Endothelial cell of umbilical vein (primary cell): ENCODE measurements around the gene LGMN. TPM values are rescaled to one million over a fixed set of nuclear protein-coding genes. Genes with fewer than 3 reads are reported as not detected.

ENCODE experiments used
- BruUV-seq: library from RNA; stranded (reverse); fragments of 400-500 nt; replicated peaks from 2 replicates; lab custom pipeline; 2021; lab: Mats Ljungman, UMichigan
- CTCF ChIA-PET: fragments of 300-600, 350-600 bp; sonication (Branson Sonifier 250); formaldehyde crosslinking; loops from one replicate; lab custom pipeline; 2021; ENCODE audit warnings: antibody characterized with exemption, inconsistent platforms; lab: Charles Lee
- POLR2A ChIA-PET: fragments of 300-600, 350-600 bp; sonication (Branson Sonifier 250); formaldehyde crosslinking; loops from one replicate; lab custom pipeline; 2021; ENCODE audit warnings: antibody characterized with exemption, inconsistent platforms; lab: Charles Lee
- DNase-seq: peaks from one replicate; pipeline ENCODE4 v3.0.0-alpha.2; 2011; ENCODE audit warnings: low read depth, low spot score
- FAIRE-seq: peaks from 2 replicates; lab custom pipeline; 2011; peaks lifted over from hg19 to GRCh38; lab: Jason Lieb, UNC
- H2AFZ ChIP-seq: 2 replicates; pipeline ENCODE4 v1.6.0; 2012; ENCODE audit warnings: low read depth, low read length, control low read depth, inconsistent platforms
- H3K27ac ChIP-seq: 2 replicates; pipeline ENCODE4 v1.5.1; 2011; ENCODE audit warnings: low read depth, mild to moderate bottlenecking, control low read depth, low read length, moderate library complexity; ENCODE audit not compliant: insufficient read depth
- H3K27me3 ChIP-seq, 2 experiments: 2 replicates each; pipeline versions ENCODE4 v1.6.0 to v1.6.1; 2011; ENCODE audit warnings: low read length in 2 of 2, mixed read lengths in 1 of 2; ENCODE audit not compliant: control insufficient read depth in 2 of 2, insufficient read depth in 2 of 2
- H3K36me3 ChIP-seq, 2 experiments: 2 replicates in 1 of 2; 3 replicates in 1 of 2; pipeline ENCODE4 v1.5.1; 2011; ENCODE audit warnings: low read length in 2 of 2, mild to moderate bottlenecking in 1 of 2, moderate library complexity in 1 of 2; ENCODE audit not compliant: control insufficient read depth in 2 of 2, insufficient read depth in 2 of 2; ENCODE audit errors: extremely low read depth in 1 of 2
- H3K4me1 ChIP-seq: 3 replicates; pipeline ENCODE4 v1.5.1; 2011; ENCODE audit warnings: mild to moderate bottlenecking, low read length; ENCODE audit not compliant: control insufficient read depth, insufficient read depth; ENCODE audit errors: extremely low read depth
- H3K4me2 ChIP-seq: 2 replicates; pipeline ENCODE4 v1.6.1; 2011; ENCODE audit warnings: low read length, control low read depth, mixed read lengths; ENCODE audit not compliant: insufficient read depth
- H3K4me3 ChIP-seq, 3 experiments: fragments of 200-600 bp in 1 of 3; sonication (generic), shearing (Covaris generic) in 1 of 3; replicated peaks in 1 of 3; 2 replicates each; pipeline ENCODE4 v1.5.1; 2011 to 2016; ENCODE audit warnings: control low read depth in 3 of 3, low read length in 3 of 3, mild to moderate bottlenecking in 2 of 3, inconsistent platforms in 1 of 3, low read depth in 1 of 3, moderate library complexity in 1 of 3; ENCODE audit not compliant: insufficient read depth in 1 of 3
- H3K79me2 ChIP-seq: 2 replicates; pipeline ENCODE4 v1.6.0; 2012; ENCODE audit warnings: low read length, inconsistent platforms; ENCODE audit not compliant: control insufficient read depth, insufficient read depth
- H3K9ac ChIP-seq: replicated peaks from 2 replicates; pipeline ENCODE3; 2011; ENCODE audit warnings: low read length, control low read depth; ENCODE audit not compliant: insufficient read depth; ENCODE audit errors: extremely low read depth
- H3K9me1 ChIP-seq: replicated peaks from 3 replicates; pipeline ENCODE4 v1.6.0; 2011; ENCODE audit warnings: mild to moderate bottlenecking, low read length; ENCODE audit not compliant: control insufficient read depth, insufficient read depth; ENCODE audit errors: extremely low read depth
- H3K9me3 ChIP-seq: replicated peaks from 2 replicates; pipeline ENCODE4 v1.5.1; 2012; ENCODE audit warnings: low read length, inconsistent platforms; ENCODE audit not compliant: control insufficient read depth, insufficient read depth
- H4K20me1 ChIP-seq: replicated peaks from 2 replicates; pipeline ENCODE3; 2011; ENCODE audit warnings: mild to moderate bottlenecking, low read length; ENCODE audit not compliant: control insufficient read depth, insufficient read depth; ENCODE audit errors: extremely low read depth
- CTCF ChIP-seq, 2 donors: IDR thresholded peaks; 1 replicate in 1 of 2; 2 replicates in 1 of 2; pipeline ENCODE4 v1.5.1; 2011; ENCODE audit warnings: low read length in 2 of 2, mild to moderate bottlenecking in 2 of 2, moderate library complexity in 2 of 2, control low read depth in 1 of 2, inconsistent platforms in 1 of 2, low read depth in 1 of 2; ENCODE audit not compliant: insufficient read depth in 1 of 2; ENCODE audit errors: extremely low read depth in 1 of 2
- EZH2 ChIP-seq: IDR thresholded peaks from 2 replicates; pipeline ENCODE4 v1.6.1; 2012; ENCODE audit warnings: borderline replicate concordance, low read depth, mild to moderate bottlenecking, moderate library complexity, low read length, inconsistent platforms; ENCODE audit not compliant: severe bottlenecking
- FOS ChIP-seq: IDR thresholded peaks from 2 replicates; pipeline ENCODE4 v1.6.1; 2011; ENCODE audit warnings: mild to moderate bottlenecking, low read length, moderate library complexity, borderline replicate concordance; ENCODE audit not compliant: insufficient read depth
- GATA2 ChIP-seq: IDR thresholded peaks from 2 replicates; pipeline ENCODE4 v1.7.0; 2011; ENCODE audit warnings: low read depth, mild to moderate bottlenecking, moderate library complexity, mixed read lengths, low read length; ENCODE audit not compliant: insufficient read length, insufficient read depth
- JUN ChIP-seq: IDR thresholded peaks from 2 replicates; pipeline ENCODE4 v1.6.1; 2011; ENCODE audit warnings: borderline replicate concordance, low read depth; ENCODE audit not compliant: insufficient read length, insufficient read depth
- MAX ChIP-seq: IDR thresholded peaks from 2 replicates; pipeline ENCODE4 v1.6.1; 2011; ENCODE audit not compliant: insufficient read depth, insufficient read length
- MYC ChIP-seq: IDR thresholded peaks from one replicate; pipeline ENCODE4 v1.6.1; 2011; ENCODE audit warnings: mild to moderate bottlenecking, low read depth, low read length
- POLR2A ChIP-seq: IDR thresholded peaks from 2 replicates; pipeline ENCODE4 v1.6.1; 2012; ENCODE audit warnings: low read depth, mild to moderate bottlenecking, control low read depth, low read length
- POLR2AphosphoS5 ChIP-seq: IDR thresholded peaks from 2 replicates; pipeline ENCODE4 v1.6.1; 2012; ENCODE audit warnings: low read depth, mild to moderate bottlenecking, control low read depth, low read length, moderate library complexity; ENCODE audit not compliant: insufficient read depth
- dilution Hi-C: fragments of 300-500 bp; cut with MboI; formaldehyde crosslinking; loops from one replicate; pipeline ENCODE4 v1.15.0; 2019; ENCODE audit warnings: low sequenced_read_pairs; ENCODE audit not compliant: extremely low pct_ligation_motif_present
- intact Hi-C: fragments of 100-400 bp; cut with micrococcal nuclease; formaldehyde crosslinking; loops from one replicate; pipeline ENCODE4 v1.10.0; 2022
- polyA plus RNA-seq, 4 experiments: library from polyadenylated mRNA; depleted of rRNA in 3 of 4; stranded (reverse) in 3 of 4; unstranded in 1 of 4; fragments of >200 nt; gene quantifications; 2 replicates each; pipeline versions ENCODE4 v1.2.1 to v1.2.3, GENCODE V29; 2011 to 2012; ENCODE audit warnings: missing spikeins in 1 of 4
- total RNA-seq: library from RNA; stranded (reverse); gene quantifications from 2 replicates; pipeline ENCODE4 v1.2.3, GENCODE V29; 2021

Gene LGMN
- total and polyA plus RNA-seq, 2 donors (not counting 3 experiments of a cell fraction or from before 2014, with no cell fraction given) = 56.7 to 99.2 TPM

- no peak overlapping the region for H3K9ac ChIP-seq
- CTCF ChIA-PET = interaction anchor here (0.9 kb wide), 1 partner anchor 29 kb away, joined by 4 read pairs; no protein-coding TSS in a partner anchor
- no peak for TF ChIP-seq POLR2AphosphoS5
- TF ChIP-seq FOS = no peak
- TF ChIP-seq MAX = no peak
- no peak for TF ChIP-seq JUN
- no peak for TF ChIP-seq MYC
- TF ChIP-seq POLR2A = no peak
- no peak for TF ChIP-seq EZH2
- TF ChIP-seq CTCF (IDR thresholded peaks at IDR 0.05; ENCODE audit: extremely low read depth in 1 of 2, insufficient read depth in 1 of 2, low read depth in 1 of 2, low read length in 2 of 2) = no peak
- TF ChIP-seq GATA2 = no peak
- no peak for FAIRE-seq
- no peaks in the 10 kb centered on the region for H3K36me3 ChIP-seq
- BruUV-seq = no TSS peak
- H3K4me3 ChIP-seq = no peak overlapping the region
- dilution Hi-C loops = no loop called here
- H4K20me1 ChIP-seq = no peaks in the 10 kb centered on the region
- no peaks in the 10 kb centered on the region for H3K9me1 ChIP-seq
- no peak overlapping the region for H2AFZ ChIP-seq
- no peak overlapping the region for H3K4me2 ChIP-seq
- H3K79me2 ChIP-seq = no peaks in the 10 kb centered on the region
- no peaks in the 10 kb centered on the region for H3K9me3 ChIP-seq
- H3K27ac ChIP-seq = no peak overlapping the region
- peaks cover 0 to 2% of the 10 kb centered on the region in 2 experiments for H3K27me3 ChIP-seq
- POLR2A ChIA-PET = no interaction called here
- intact Hi-C loops = no loop called here
- no peaks in the 10 kb centered on the region for H3K4me1 ChIP-seq
- no peak for DNase-seq
These were observed 6.5 kb upstream of the LGMN start for GRCh38 chr14:92754966-92755365.
